SU-DHL-6 (cell line): ENCODE measurements around the gene RANBP17.

Experiments
- EZH2phosphoT487 ChIP-seq: fragments of 200-600 bp; sonication (generic), shearing (Covaris generic); conservative IDR thresholded peaks from 2 replicates; pipeline ENCODE4 v1.6.1; 2018; ENCODE audit warnings: mild to moderate bottlenecking, antibody characterized with exemption, low read length, moderate library complexity, mixed read lengths
- TF ChIP-seq, protein P1 (sequence below): fragments of 200-600 bp; sonication (generic); IDR thresholded peaks from one replicate; pipeline ENCODE4 v1.5.1; 2017; ENCODE audit warnings: antibody characterized with exemption, mild to moderate bottlenecking, low read length, moderate library complexity; ENCODE audit not compliant: insufficient read depth, poor library complexity, severe bottlenecking

DNA sequence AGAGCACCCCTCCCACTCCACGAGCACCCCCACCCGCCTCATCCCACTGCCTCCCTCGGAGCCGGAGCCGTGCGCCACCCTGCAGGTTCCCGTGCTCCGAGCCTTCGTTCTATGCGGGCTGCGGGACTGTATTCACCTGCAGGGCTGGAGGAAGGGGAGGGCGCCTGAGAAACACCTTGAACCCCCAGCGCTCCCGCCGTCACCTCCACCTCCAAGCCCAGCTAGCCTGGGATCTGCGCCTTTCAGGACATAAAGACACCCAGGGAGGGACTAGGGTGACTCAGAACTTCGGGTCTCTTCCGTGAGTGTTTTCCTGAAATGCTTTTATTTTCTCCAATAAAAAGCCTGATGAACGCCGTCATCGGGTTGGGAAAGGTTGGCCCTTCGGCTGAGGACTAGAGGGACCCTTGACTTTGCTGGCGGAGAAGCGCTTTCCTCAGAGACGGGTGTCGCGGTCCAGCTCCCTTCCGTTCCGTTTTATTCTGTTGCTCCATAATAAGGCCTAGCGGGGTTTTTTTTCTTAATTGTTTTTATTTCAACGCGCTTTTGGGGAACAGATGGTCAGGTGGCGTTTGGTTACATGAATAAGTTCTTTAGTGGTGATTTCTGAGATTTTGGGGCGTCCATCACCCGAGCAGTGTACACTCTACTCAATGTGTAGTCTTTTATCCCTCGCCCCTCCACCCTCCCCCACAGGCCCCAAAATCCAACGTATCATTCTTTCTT is 451.8 kb downstream of the RANBP17 start:
- TF ChIP-seq, protein P1, sequence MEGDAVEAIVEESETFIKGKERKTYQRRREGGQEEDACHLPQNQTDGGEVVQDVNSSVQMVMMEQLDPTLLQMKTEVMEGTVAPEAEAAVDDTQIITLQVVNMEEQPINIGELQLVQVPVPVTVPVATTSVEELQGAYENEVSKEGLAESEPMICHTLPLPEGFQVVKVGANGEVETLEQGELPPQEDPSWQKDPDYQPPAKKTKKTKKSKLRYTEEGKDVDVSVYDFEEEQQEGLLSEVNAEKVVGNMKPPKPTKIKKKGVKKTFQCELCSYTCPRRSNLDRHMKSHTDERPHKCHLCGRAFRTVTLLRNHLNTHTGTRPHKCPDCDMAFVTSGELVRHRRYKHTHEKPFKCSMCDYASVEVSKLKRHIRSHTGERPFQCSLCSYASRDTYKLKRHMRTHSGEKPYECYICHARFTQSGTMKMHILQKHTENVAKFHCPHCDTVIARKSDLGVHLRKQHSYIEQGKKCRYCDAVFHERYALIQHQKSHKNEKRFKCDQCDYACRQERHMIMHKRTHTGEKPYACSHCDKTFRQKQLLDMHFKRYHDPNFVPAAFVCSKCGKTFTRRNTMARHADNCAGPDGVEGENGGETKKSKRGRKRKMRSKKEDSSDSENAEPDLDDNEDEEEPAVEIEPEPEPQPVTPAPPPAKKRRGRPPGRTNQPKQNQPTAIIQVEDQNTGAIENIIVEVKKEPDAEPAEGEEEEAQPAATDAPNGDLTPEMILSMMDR = no peak
- TF ChIP-seq EZH2phosphoT487 = no peak
